Measurements from ENCODE around the gene EPC1.
"Not testable (repeated sequence)": the region's sequence is repeated elsewhere in the genome, so short reads cannot be mapped to it uniquely, and the experiment has no call there.

The EPC1 gene

DNA sequence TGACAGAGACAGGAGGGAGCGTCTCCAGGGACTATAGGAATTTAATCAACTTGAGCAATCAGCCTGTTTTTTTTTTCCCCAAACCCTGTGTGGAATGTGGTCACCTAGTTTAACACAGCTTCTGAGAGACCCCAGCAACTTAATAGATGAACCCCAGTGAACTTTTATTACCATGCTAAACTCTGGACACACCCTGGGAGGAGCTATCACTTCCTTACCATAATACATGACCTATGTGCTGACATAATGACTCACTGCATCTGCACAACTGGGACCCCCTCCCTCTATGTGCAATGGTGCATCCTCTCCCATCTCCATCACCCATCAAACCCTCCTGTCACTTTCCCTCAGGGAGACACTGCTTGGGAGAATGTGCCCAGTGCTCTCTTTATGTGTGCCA lies 83.7 kb downstream of the EPC1 start:
- Mint-ChIP-seq H3K27me3 (no peaks in the 10 kb centered on the region), H3K9me3 (no peaks in the 10 kb centered on the region), H3K4me1 (peaks cover 6% of the 10 kb centered on the region), H3K4me3 (no peak overlapping the region), H3K36me3 (peaks cover 21% of the 10 kb centered on the region), H3K27ac (no peak overlapping the region)
- CTCF ChIA-PET = no interaction called here
- DNase-seq = no peak

GRCh38 chr10:32259551-32259950 lies 87.4 kb downstream of the EPC1 start:
- H3K27me3 Mint-ChIP-seq = peaks cover 3% of the 10 kb centered on the region
- H3K4me1 Mint-ChIP-seq = peaks cover 12% of the 10 kb centered on the region
- CTCF ChIA-PET = interaction anchor here (1.2 to 1.5 kb wide), 2 partner anchors 13 to 87 kb away, joined by 3 to 4 read pairs; no protein-coding TSS in a partner anchor

GRCh38 chr10:32256613-32257437 lies 90.1 kb downstream of the EPC1 start:
- Mint-ChIP-seq H3K27ac (no peak overlapping the region), H3K4me3 (no peak overlapping the region), H3K27me3 (peaks cover 3% of the 10 kb centered on the region), H3K36me3 (no peaks in the 10 kb centered on the region), H3K4me1 (peaks cover 14% of the 10 kb centered on the region), H3K9me3 (no peaks in the 10 kb centered on the region)
- CTCF ChIA-PET = interaction anchor here (0.6 to 3.7 kb wide), 17 partner anchors 10 to 752 kb away, joined by 3 to 23 read pairs (median 3); partner anchors contain the start of gene CCDC7
- DNase-seq = peak; percentile 77

More at GRCh38 chr10:32259551-32259950, 87.4 kb downstream of the EPC1 start:
- no peak overlapping the region for H3K4me3 Mint-ChIP-seq
- no peaks in the 10 kb centered on the region for H3K36me3 Mint-ChIP-seq
- DNase-seq = no peak
- H3K9me3 Mint-ChIP-seq = no peaks in the 10 kb centered on the region
- H3K27ac Mint-ChIP-seq = no peak overlapping the region

DNA sequence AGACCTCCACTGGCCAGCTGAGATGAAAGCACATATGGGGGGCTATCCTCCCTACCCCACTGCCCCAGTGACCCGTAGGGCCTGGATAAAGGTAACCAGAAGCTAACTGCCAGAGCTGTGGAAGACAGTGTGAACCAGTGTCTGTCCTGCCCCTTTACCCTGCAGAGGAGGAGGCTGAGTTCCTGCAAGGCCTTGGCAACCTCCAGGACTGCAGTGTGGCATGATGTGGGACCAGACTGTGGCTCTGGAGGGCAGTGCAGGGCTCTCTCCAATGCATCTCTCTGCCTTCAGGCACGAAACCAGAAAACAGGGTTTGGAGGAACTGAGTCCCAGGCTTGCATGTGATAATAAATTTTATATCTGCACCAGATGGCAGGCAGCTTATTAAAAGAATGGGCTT lies 93.1 kb downstream of the EPC1 start:
- Mint-ChIP-seq H3K27me3 (peaks cover 3% of the 10 kb centered on the region), H3K4me3 (no peak overlapping the region), H3K36me3 (no peaks in the 10 kb centered on the region), H3K4me1 (peaks cover 21% of the 10 kb centered on the region), H3K27ac (no peak overlapping the region), H3K9me3 (no peaks in the 10 kb centered on the region)
- DNase-seq = no peak
- CTCF ChIA-PET = interaction anchor here (0.6 to 1.9 kb wide), 2 partner anchors 22 to 113 kb away, joined by 3 to 5 read pairs; no protein-coding TSS in a partner anchor

DNA sequence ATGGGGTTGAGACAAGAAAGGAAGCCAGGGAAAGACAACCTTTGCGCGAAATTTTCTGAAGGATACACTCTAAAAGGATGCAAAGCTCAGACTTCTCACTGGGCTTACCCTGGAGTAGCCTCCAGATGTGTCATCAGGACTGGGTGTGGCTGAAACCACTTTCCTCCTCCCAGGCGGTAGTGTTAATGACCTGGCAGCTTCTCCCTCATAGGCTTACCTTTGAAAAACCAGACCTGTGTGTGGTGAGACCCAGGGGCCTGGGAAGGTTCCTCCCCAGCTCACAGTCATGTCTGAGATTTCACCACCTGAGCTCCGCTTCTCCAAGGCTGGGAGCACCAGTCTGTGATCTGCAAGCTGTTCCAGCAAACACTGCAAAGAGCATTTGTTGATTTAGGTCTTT lies 93.7 kb downstream of the EPC1 start:
- Mint-ChIP-seq H3K4me3 (no peak overlapping the region), H3K27ac (no peak overlapping the region)

DNA sequence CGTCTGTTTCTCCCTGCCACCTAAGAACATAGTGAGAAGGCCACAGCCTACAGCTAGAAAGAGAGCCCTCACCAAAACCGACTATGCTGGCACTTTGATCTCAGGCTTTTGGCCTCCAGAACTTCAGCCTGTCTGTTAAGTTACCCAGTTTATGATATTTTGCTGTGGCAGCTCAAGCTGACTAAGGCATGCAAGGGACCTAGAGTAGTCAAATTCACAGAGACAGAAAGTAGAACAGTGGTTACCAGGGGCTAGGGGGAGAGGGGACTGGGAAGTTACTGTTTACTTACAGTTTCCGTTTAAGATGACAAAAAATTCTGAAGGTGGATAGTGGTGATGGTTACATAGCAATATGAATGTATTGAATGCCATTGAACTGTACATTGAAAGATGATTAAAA lies 96.5 kb downstream of the EPC1 start:
- Mint-ChIP-seq H3K27ac (peak overlapping the region; percentile 50), H3K4me1 (peaks cover 15% of the 10 kb centered on the region)
- H3K27me3 Mint-ChIP-seq, H3K9me3 Mint-ChIP-seq, DNase-seq, H3K36me3 Mint-ChIP-seq, H3K4me3 Mint-ChIP-seq: not testable (repeated sequence)
- CTCF ChIA-PET = interaction anchor here (0.9 to 1.6 kb wide), 3 partner anchors 39 to 758 kb away, joined by 4 to 8 read pairs (median 5); no protein-coding TSS in a partner anchor

More for the DNA sequence above, 93.7 kb downstream of the EPC1 start:
- Mint-ChIP-seq H3K27me3 (peaks cover 3% of the 10 kb centered on the region), H3K9me3 (no peaks in the 10 kb centered on the region), H3K4me1 (peaks cover 21% of the 10 kb centered on the region), H3K36me3 (no peaks in the 10 kb centered on the region)
- CTCF ChIA-PET = interaction anchor here (1.9 kb wide), 1 partner anchor 113 kb away, joined by 5 read pairs; no protein-coding TSS in a partner anchor
- no peak for DNase-seq

DNA sequence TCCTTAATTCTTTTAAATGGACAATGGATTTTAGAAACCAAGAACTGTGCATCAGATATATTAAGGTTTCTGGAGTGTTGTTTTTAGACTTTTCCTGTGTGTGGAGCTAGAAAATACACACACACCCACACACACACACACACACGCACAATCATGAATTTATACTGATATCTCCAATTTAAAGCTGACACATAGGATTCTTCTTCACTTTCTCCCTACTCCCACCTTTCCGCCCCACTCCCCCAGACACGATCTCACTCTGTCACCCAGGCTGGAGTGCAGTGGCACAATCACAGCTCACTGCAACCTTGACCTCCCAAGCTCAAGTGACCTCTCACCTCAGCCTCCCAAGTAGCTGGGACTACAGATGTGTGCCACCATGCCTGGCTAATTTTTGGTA lies 100.3 kb downstream of the EPC1 start:
- Mint-ChIP-seq H3K27me3 (peaks cover 6% of the 10 kb centered on the region), H3K36me3 (no peaks in the 10 kb centered on the region), H3K4me3 (no peak overlapping the region), H3K9me3 (no peaks in the 10 kb centered on the region), H3K27ac (no peak overlapping the region), H3K4me1 (peaks cover 14% of the 10 kb centered on the region)
- CTCF ChIA-PET = interaction anchor here (1.0 kb wide), 1 partner anchor 13 kb away, joined by 3 read pairs; no protein-coding TSS in a partner anchor
- DNase-seq = no peak

GRCh38 chr10:32245760-32246159 lies 101.2 kb downstream of the EPC1 start:
- H3K27ac Mint-ChIP-seq = no peak overlapping the region
- peaks cover 9% of the 10 kb centered on the region for H3K27me3 Mint-ChIP-seq
- CTCF ChIA-PET = interaction anchor here (1.0 kb wide), 1 partner anchor 14 kb away, joined by 3 read pairs; no protein-coding TSS in a partner anchor
- DNase-seq = no peak
- H3K4me1 Mint-ChIP-seq = peaks cover 14% of the 10 kb centered on the region
- H3K9me3 Mint-ChIP-seq = no peaks in the 10 kb centered on the region
- no peak overlapping the region for H3K4me3 Mint-ChIP-seq
- no peaks in the 10 kb centered on the region for H3K36me3 Mint-ChIP-seq

GRCh38 chr10:32244421-32245207 lies 102.3 kb downstream of the EPC1 start:
- CTCF ChIA-PET = interaction anchor here (1.0 to 1.6 kb wide), 2 partner anchors 11 to 12 kb away, joined by 4 read pairs; no protein-coding TSS in a partner anchor
- no peak overlapping the region for H3K4me3 Mint-ChIP-seq
- no peak overlapping the region for H3K27ac Mint-ChIP-seq
- peaks cover 10% of the 10 kb centered on the region for H3K27me3 Mint-ChIP-seq
- peaks cover 8% of the 10 kb centered on the region for H3K4me1 Mint-ChIP-seq
- H3K36me3 Mint-ChIP-seq = no peaks in the 10 kb centered on the region
- DNase-seq = no peak
- H3K9me3 Mint-ChIP-seq = no peaks in the 10 kb centered on the region

GRCh38 chr10:32244011-32244410 lies 102.9 kb downstream of the EPC1 start:
- Mint-ChIP-seq H3K4me3 (no peak overlapping the region), H3K36me3 (no peaks in the 10 kb centered on the region), H3K4me1 (peaks cover 7% of the 10 kb centered on the region), H3K27ac (no peak overlapping the region), H3K9me3 (no peaks in the 10 kb centered on the region), H3K27me3 (peaks cover 10% of the 10 kb centered on the region)
- no peak for DNase-seq
- CTCF ChIA-PET = interaction anchor here (1.6 kb wide), 1 partner anchor 11 kb away, joined by 4 read pairs; no protein-coding TSS in a partner anchor

- H3K27me3 Mint-ChIP-seq = peaks cover 10% of the 10 kb centered on the region
- H3K4me1 Mint-ChIP-seq = peaks cover 7% of the 10 kb centered on the region
- H3K36me3 Mint-ChIP-seq = no peaks in the 10 kb centered on the region
- H3K27ac Mint-ChIP-seq = no peak overlapping the region
- no peaks in the 10 kb centered on the region for H3K9me3 Mint-ChIP-seq
- no peak overlapping the region for H3K4me3 Mint-ChIP-seq
- CTCF ChIA-PET = interaction anchor here (1.2 kb wide), 1 partner anchor 31 kb away, joined by 3 read pairs; no protein-coding TSS in a partner anchor
- DNase-seq = no peak
These were observed 105.0 kb downstream of the EPC1 start for GRCh38 chr10:32241946-32242345.

DNA sequence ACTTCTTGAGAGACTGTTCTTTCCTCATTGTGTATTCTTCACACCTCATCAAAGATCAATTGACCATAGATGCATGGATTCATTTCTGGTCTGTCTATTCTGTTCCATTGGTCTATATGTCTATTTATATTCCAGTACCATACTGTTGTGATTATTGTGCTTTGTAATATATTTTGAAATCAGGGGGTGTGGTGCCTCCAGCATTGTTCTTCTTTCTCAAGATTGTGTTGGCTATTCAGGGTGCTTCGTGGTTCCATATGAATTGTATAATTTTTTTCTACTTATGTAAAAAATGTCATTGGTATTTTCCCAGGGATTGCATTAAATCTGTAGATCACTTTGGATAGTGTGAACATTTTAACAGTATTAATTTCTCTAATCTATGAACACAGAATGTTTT lies 106.5 kb downstream of the EPC1 start:
- no peak overlapping the region for H3K27ac Mint-ChIP-seq
- DNase-seq = no peak
- H3K36me3 Mint-ChIP-seq = no peaks in the 10 kb centered on the region
- no peak overlapping the region for H3K4me3 Mint-ChIP-seq
- no peaks in the 10 kb centered on the region for H3K9me3 Mint-ChIP-seq
- peaks cover 10% of the 10 kb centered on the region for H3K27me3 Mint-ChIP-seq
- H3K4me1 Mint-ChIP-seq = peaks cover 7% of the 10 kb centered on the region
- CTCF ChIA-PET = no interaction called here

- DNase-seq = no peak
- Mint-ChIP-seq H3K9me3 (no peaks in the 10 kb centered on the region), H3K4me3 (no peak overlapping the region), H3K36me3 (no peaks in the 10 kb centered on the region), H3K27ac (no peak overlapping the region), H3K4me1 (peaks cover 4% of the 10 kb centered on the region), H3K27me3 (peaks cover 10% of the 10 kb centered on the region)
- CTCF ChIA-PET = no interaction called here
These were observed 107.2 kb downstream of the EPC1 start for GRCh38 chr10:32239769-32240168.

DNA sequence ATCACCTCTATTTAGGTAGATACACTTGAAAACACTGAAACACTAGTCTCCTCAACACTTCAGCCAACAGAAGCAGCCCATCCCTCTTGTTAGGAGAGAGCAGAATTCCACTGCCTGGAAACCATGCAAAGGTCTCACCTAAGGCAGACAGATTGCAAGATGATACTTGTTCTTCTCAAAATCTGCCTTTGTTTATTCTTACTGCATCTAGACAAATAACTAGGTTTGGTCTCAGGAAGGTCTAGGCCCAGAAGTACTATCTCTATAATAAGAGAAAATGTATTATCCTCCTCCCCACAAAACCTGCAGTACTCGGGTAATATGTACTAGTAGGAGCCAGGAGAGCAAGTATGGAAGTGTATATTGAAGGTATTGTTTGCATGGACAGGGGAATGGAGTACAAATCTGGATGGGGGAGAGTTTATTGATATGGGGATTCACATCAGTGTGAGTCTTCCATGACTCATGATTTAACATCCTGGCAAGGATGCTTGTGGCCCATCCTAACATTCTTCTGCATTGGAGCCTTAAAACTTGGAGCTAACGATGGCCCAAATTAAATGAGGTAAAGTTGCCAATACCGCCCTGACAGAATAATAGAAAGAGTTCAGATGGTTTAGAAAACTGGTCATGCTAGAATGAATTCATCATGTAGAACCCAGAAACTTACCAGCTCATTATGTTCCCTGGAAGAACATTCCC lies 109.2 kb downstream of the EPC1 start:
- H3K27me3 Mint-ChIP-seq = peaks cover 8% of the 10 kb centered on the region
- H3K9me3 Mint-ChIP-seq = no peaks in the 10 kb centered on the region
- CTCF ChIA-PET = no interaction called here
- no peaks in the 10 kb centered on the region for H3K4me1 Mint-ChIP-seq
- H3K36me3 Mint-ChIP-seq = no peaks in the 10 kb centered on the region
- DNase-seq = no peak
- H3K4me3 Mint-ChIP-seq = no peak overlapping the region
- no peak overlapping the region for H3K27ac Mint-ChIP-seq

All from activated naive CD4-positive, alpha-beta T cell treated with anti-CD3 and anti-CD28 coated beads, Interleukin-2, amount 10 ng/mL, durations not matched to agents 7 days and 5 days (primary cell).